Loucy (cell line): ENCODE measurements around the gene INSYN1.
"Not testable (repeated sequence)": the region's sequence is repeated elsewhere in the genome, so short reads cannot be mapped to it uniquely, and the experiment has no call there.

ENCODE experiments used
- H2AFZ ChIP-seq: fragments of 200-600 bp; sonication (generic); 2 replicates; pipeline ENCODE4 v1.6.0; 2016; ENCODE audit warnings: antibody characterized with exemption, mild to moderate bottlenecking, low read length, moderate library complexity
- H3F3A ChIP-seq: fragments of 200-600 bp; 2 replicates; pipeline ENCODE4 v1.6.0; 2016; ENCODE audit warnings: antibody characterized with exemption, low read depth, mild to moderate bottlenecking
- H3K27me3 ChIP-seq: fragments of 200-600 bp; sonication (generic); 2 replicates; pipeline ENCODE4 v1.6.1; 2014; ENCODE audit warnings: low read length, mild to moderate bottlenecking; ENCODE audit not compliant: insufficient read depth, poor library complexity, severe bottlenecking
- H3K36me3 ChIP-seq: fragments of 200-600 bp; sonication (generic); 2 replicates; pipeline ENCODE4 v1.6.1; 2016; ENCODE audit warnings: low read length; ENCODE audit not compliant: insufficient read depth
- H3K4me1 ChIP-seq: fragments of 200-600 bp; sonication (generic); 2 replicates; pipeline ENCODE4 v1.5.1; 2014; ENCODE audit warnings: low read length, mild to moderate bottlenecking; ENCODE audit not compliant: insufficient read depth, poor library complexity, severe bottlenecking
- H3K4me2 ChIP-seq: fragments of 200-600 bp; sonication (generic); 2 replicates; pipeline ENCODE4 v1.6.0; 2014; ENCODE audit warnings: antibody characterized with exemption, low read length, low read depth, mild to moderate bottlenecking; ENCODE audit not compliant: poor library complexity, severe bottlenecking
- H3K4me3 ChIP-seq: fragments of 200-600 bp; sonication (generic); 2 replicates; pipeline ENCODE4 v1.5.1; 2014; ENCODE audit warnings: low read length, mild to moderate bottlenecking, mixed read lengths; ENCODE audit not compliant: poor library complexity, severe bottlenecking
- H3K79me2 ChIP-seq: fragments of 200-600 bp; sonication (generic); 2 replicates; pipeline ENCODE4 v1.6.1; 2014; ENCODE audit warnings: low read length; ENCODE audit not compliant: insufficient read depth
- H3K9ac ChIP-seq: fragments of 200-600 bp; sonication (generic); 2 replicates; pipeline ENCODE4 v1.6.0; 2014; ENCODE audit warnings: mild to moderate bottlenecking, low read depth, low read length, moderate library complexity; ENCODE audit not compliant: poor library complexity, severe bottlenecking
- H3K9me2 ChIP-seq: fragments of 200-600 bp; sonication (generic); replicated peaks from 2 replicates; pipeline ENCODE4 v1.6.1; 2016; ENCODE audit warnings: low read depth, low read length, mixed read lengths
- H3K9me3 ChIP-seq: fragments of 200-600 bp; sonication (generic); 2 replicates; pipeline ENCODE4 v1.6.1; 2014; ENCODE audit warnings: mild to moderate bottlenecking, antibody characterized with exemption, low read length, low read depth; ENCODE audit not compliant: insufficient read depth
- H4K20me1 ChIP-seq: fragments of 200-600 bp; sonication (generic); 2 replicates; pipeline ENCODE4 v1.6.0; 2014; ENCODE audit warnings: antibody characterized with exemption, low read length, mild to moderate bottlenecking; ENCODE audit not compliant: insufficient read depth, poor library complexity, severe bottlenecking
- CTCF ChIP-seq: fragments of 200-600 bp; sonication (generic); conservative IDR thresholded peaks from 2 replicates; pipeline ENCODE4 v1.5.1; 2014; ENCODE audit warnings: mild to moderate bottlenecking, antibody characterized with exemption, low read length
- EZH2phosphoT487 ChIP-seq: fragments of 200-600 bp; IDR thresholded peaks from 2 replicates; pipeline ENCODE4 v1.6.1; 2018; ENCODE audit warnings: antibody characterized with exemption, mild to moderate bottlenecking, moderate library complexity, borderline replicate concordance

The INSYN1 gene

GRCh38 chr15:73740152-73741048, 12.8 kb downstream of the INSYN1 start:
- Histone ChIP-seq H2AFZ (no peak overlapping the region), H3K9me2 (no peaks in the 10 kb centered on the region), H3K9ac (no peak overlapping the region), H3K27me3 (no peaks in the 10 kb centered on the region), H3K4me2 (no peak overlapping the region), H3K36me3 (no peaks in the 10 kb centered on the region), H4K20me1 (no peaks in the 10 kb centered on the region), H3K4me3 (no peak overlapping the region), H3K79me2 (no peaks in the 10 kb centered on the region), H3K9me3 (no peaks in the 10 kb centered on the region), H3K4me1 (no peaks in the 10 kb centered on the region), H3F3A (no peaks in the 10 kb centered on the region)
- TF ChIP-seq CTCF: no peak

- no peaks in the 10 kb centered on the region for H4K20me1 ChIP-seq
- no peaks in the 10 kb centered on the region for H3K27me3 ChIP-seq
- H2AFZ ChIP-seq: no peak overlapping the region
- no peaks in the 10 kb centered on the region for H3K79me2 ChIP-seq
- no peak overlapping the region for H3K4me3 ChIP-seq
- H3K9ac ChIP-seq: no peak overlapping the region
- H3K9me3 ChIP-seq: no peaks in the 10 kb centered on the region
- no peaks in the 10 kb centered on the region for H3F3A ChIP-seq
- TF ChIP-seq EZH2phosphoT487 (no peak), CTCF (no peak)
- no peaks in the 10 kb centered on the region for H3K36me3 ChIP-seq
- H3K9me2 ChIP-seq: no peaks in the 10 kb centered on the region
- no peak overlapping the region for H3K4me2 ChIP-seq
- no peaks in the 10 kb centered on the region for H3K4me1 ChIP-seq
Observed at GRCh38 chr15:73737535-73737934, 15.6 kb downstream of the INSYN1 start.

- no peak overlapping the region for H2AFZ ChIP-seq
- H3K36me3 ChIP-seq: no peaks in the 10 kb centered on the region
- H3F3A ChIP-seq: no peaks in the 10 kb centered on the region
- no peak overlapping the region for H3K4me3 ChIP-seq
- no peaks in the 10 kb centered on the region for H4K20me1 ChIP-seq
- H3K4me2 ChIP-seq: no peak overlapping the region
- no peaks in the 10 kb centered on the region for H3K4me1 ChIP-seq
- H3K27me3 ChIP-seq: no peaks in the 10 kb centered on the region
- no peak overlapping the region for H3K9ac ChIP-seq
- no peaks in the 10 kb centered on the region for H3K9me3 ChIP-seq
- H3K79me2 ChIP-seq: no peaks in the 10 kb centered on the region
- TF ChIP-seq CTCF (no peak), EZH2phosphoT487 (no peak)
- H3K9me2 ChIP-seq: no peaks in the 10 kb centered on the region
Observed at GRCh38 chr15:73732930-73733329, 20.2 kb downstream of the INSYN1 start.

- not testable (repeated sequence) for H3K4me3 ChIP-seq, H2AFZ ChIP-seq, H3K9me3 ChIP-seq, H3K9ac ChIP-seq, H3K9me2 ChIP-seq, H4K20me1 ChIP-seq, H3K36me3 ChIP-seq, H3K4me1 ChIP-seq, H3K27me3 ChIP-seq, H3K79me2 ChIP-seq, H3K4me2 ChIP-seq, H3F3A ChIP-seq
Observed at GRCh38 chr15:73732051-73732450, 21.1 kb downstream of the INSYN1 start.
